GM10266 (cell line): ENCODE data around the gene ABHD3.
"Not testable (repeated sequence)": the region's sequence is repeated elsewhere in the genome, so short reads cannot be mapped to it uniquely, and the experiment has no call there.

Experiments used
- DNase-seq: peaks from one replicate; pipeline ENCODE4 v3.0.0; 2012; ENCODE audit errors: extremely low spot score
- TF ChIP-seq, protein P1 (sequence below): IDR thresholded peaks from 2 replicates; pipeline ENCODE4 v1.5.1; 2012; ENCODE audit warnings: mild to moderate bottlenecking, low read depth; ENCODE audit not compliant: control insufficient read depth, insufficient read depth; ENCODE audit errors: missing control alignments

ABHD3 gene

GRCh38 chr18:21636769-21637168, 67.8 kb downstream of the ABHD3 start:
- no peak for DNase-seq

DNA sequence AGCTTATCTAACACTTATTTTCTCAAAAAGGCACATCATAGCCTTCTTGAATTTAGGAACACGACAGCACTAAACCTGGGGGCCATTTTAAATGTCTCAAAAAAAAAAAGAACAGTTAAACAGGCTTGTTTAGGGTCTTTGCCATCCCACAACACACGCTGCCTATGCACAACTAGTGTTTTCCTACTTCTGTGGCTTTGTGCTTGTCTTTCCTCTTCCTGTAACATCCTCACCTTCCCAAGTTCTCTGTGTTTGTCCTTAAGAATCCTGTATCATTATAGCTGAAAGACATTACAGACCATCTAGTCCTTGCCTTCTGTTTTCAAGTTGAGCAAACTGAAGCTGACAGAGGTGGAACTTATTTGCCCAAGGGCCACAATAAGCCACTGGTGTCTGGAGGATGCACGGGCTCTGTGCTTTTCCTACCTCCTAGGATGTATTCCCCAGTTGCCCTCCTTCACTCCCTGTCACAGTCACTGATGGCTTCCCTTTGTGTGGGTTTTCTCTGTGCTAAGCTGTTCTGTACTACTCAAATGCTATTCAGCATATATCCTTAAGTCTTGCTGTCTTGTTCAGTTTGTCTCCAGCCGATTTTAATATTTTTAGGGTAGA, 69.9 kb downstream of the ABHD3 start:
- TF ChIP-seq, protein P1, sequence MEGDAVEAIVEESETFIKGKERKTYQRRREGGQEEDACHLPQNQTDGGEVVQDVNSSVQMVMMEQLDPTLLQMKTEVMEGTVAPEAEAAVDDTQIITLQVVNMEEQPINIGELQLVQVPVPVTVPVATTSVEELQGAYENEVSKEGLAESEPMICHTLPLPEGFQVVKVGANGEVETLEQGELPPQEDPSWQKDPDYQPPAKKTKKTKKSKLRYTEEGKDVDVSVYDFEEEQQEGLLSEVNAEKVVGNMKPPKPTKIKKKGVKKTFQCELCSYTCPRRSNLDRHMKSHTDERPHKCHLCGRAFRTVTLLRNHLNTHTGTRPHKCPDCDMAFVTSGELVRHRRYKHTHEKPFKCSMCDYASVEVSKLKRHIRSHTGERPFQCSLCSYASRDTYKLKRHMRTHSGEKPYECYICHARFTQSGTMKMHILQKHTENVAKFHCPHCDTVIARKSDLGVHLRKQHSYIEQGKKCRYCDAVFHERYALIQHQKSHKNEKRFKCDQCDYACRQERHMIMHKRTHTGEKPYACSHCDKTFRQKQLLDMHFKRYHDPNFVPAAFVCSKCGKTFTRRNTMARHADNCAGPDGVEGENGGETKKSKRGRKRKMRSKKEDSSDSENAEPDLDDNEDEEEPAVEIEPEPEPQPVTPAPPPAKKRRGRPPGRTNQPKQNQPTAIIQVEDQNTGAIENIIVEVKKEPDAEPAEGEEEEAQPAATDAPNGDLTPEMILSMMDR, result no peak
- no peak for DNase-seq

More at GRCh38 chr18:21636769-21637168, 67.8 kb downstream of the ABHD3 start:
- TF ChIP-seq, protein P1, result no peak

GRCh38 chr18:21632393-21632792, 72.2 kb downstream of the ABHD3 start:
- TF ChIP-seq, protein P1, result no peak
- DNase-seq, result no peak

GRCh38 chr18:21629089-21629832, 75.3 kb downstream of the ABHD3 start:
- peak; percentile 20 for DNase-seq
- TF ChIP-seq, protein P1, result no peak

GRCh38 chr18:21621640-21622039, 82.9 kb downstream of the ABHD3 start:
- DNase-seq, result not testable (repeated sequence)

- DNase-seq, result peak; percentile 87
- TF ChIP-seq, protein P1, result peak; percentile 99
Measured at GRCh38 chr18:21612125-21613039, 92.2 kb downstream of the ABHD3 start, which contains the start of gene SNRPD1. Gene SNRPD1, plus strand, starts transcription at chr18:21612314. Its CDS starts 116 bp downstream, at chr18:21612430.

- not testable (repeated sequence) for DNase-seq
Measured at GRCh38 chr18:21611401-21612124, 93.0 kb downstream of the ABHD3 start.

GRCh38 chr18:21605213-21605612, 99.4 kb downstream of the ABHD3 start:
- no peak for DNase-seq
- TF ChIP-seq, protein P1, result no peak
